Measurements from ENCODE around the gene HSD17B13. TPM values are rescaled to one million over a fixed set of nuclear protein-coding genes. Genes with fewer than 3 reads are reported as not detected.

Gene HSD17B13
- total RNA-seq, 2 donors from 2014 or later = 0.66 to 19.7 TPM

DNA sequence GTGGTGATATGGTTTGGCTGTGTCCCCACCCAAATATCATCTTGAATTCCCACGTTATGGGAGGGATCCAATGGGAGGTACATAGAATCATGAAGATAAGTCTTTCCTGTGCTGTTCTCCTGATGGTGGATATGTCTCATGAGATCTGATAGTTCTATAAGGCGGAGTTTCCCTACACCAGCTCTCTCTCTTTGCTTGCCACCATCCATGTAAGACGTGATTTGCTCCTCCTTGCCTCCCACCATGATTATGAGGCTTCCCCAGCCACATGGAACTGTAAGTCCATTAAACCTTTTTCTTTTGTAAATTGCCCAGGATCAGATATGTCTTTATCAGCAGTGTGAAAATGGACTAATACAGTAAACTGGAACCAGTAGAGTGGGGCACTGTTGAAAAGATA is 39.5 kb downstream of the HSD17B13 start:
- no peak for TF ChIP-seq POLR2A (IDR thresholded peaks at IDR 0.05)
- TF ChIP-seq, protein P1, sequence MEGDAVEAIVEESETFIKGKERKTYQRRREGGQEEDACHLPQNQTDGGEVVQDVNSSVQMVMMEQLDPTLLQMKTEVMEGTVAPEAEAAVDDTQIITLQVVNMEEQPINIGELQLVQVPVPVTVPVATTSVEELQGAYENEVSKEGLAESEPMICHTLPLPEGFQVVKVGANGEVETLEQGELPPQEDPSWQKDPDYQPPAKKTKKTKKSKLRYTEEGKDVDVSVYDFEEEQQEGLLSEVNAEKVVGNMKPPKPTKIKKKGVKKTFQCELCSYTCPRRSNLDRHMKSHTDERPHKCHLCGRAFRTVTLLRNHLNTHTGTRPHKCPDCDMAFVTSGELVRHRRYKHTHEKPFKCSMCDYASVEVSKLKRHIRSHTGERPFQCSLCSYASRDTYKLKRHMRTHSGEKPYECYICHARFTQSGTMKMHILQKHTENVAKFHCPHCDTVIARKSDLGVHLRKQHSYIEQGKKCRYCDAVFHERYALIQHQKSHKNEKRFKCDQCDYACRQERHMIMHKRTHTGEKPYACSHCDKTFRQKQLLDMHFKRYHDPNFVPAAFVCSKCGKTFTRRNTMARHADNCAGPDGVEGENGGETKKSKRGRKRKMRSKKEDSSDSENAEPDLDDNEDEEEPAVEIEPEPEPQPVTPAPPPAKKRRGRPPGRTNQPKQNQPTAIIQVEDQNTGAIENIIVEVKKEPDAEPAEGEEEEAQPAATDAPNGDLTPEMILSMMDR (IDR thresholded peaks at IDR 0.05) = no peak
- ATAC-seq = no peak
- H3K9me3 ChIP-seq = no peaks in the 10 kb centered on the region
- no peaks in the 10 kb centered on the region for H3K27me3 ChIP-seq
- H3K4me3 ChIP-seq = no peak overlapping the region
- WGBS, 2 donors = 66 to 68% methylated on average over 3 of the region's 3 CpGs
- intact Hi-C loops (cut with DNase I) = no loop called here
- no peak for DNase-seq
- no peaks in the 10 kb centered on the region for H3K36me3 ChIP-seq (replicated peaks in 1 of 2; ENCODE audit: insufficient read depth in 1 of 2, low read depth in 2 of 2)
- H3K27ac ChIP-seq = no peak overlapping the region
- peaks cover 7% of the 10 kb centered on the region for H3K4me1 ChIP-seq

DNA sequence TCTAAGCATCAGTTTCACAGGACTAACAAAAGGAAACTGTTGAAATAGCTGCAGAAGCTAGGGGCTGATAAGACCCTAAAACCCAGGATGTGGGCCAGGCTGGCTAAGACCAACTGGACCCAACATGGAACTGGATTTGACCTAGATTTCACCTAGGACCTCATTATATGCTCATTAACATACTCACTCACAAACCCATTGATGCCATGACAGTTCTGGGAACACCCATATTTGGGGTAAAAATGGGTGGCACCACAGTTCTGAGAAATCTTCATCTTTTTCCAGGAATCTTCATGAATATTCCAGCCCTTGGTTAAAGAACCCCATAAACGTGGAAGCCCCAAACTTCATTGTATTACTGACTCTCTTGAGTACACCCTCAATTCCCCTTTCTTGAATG is 41.1 kb downstream of the HSD17B13 start:
- DNase-seq (no peak), ATAC-seq (no peak)
- Histone ChIP-seq H3K4me1 (peaks cover 7% of the 10 kb centered on the region), H3K36me3 (replicated peaks in 1 of 2; ENCODE audit: insufficient read depth in 1 of 2, low read depth in 2 of 2) (no peaks in the 10 kb centered on the region), H3K9me3 (no peaks in the 10 kb centered on the region), H3K4me3 (no peak overlapping the region), H3K27me3 (no peaks in the 10 kb centered on the region), H3K27ac (no peak overlapping the region)
- 50 to 77% methylated on average over 1 of the region's 1 CpG for WGBS, 2 donors
- intact Hi-C loops (cut with DNase I) = no loop called here
- TF ChIP-seq, protein P1 (IDR thresholded peaks at IDR 0.05) = no peak
- TF ChIP-seq POLR2A (IDR thresholded peaks at IDR 0.05) = no peak

DNA sequence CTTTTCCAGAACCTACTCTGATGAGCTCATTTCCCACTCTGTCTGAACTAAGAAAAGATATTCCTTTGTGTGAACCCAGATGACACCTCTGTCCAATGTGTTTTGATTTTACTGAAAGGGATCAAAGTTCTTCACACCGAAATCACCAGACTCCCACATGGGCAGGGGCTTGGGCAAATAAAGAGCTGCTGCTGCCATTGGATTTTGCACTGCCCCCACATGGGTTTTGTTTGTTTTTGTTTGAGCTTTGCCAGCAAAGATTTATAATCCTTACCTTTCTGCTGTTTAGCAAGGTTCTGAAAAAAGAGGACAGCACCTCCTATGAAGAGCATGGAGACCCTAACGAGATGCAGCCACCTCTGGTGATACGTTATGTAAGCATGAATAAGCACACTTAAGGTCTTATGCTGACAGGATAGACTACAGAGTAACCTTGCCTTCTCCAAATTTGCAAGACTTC is 44.3 kb downstream of the HSD17B13 start:
- 46 to 50% methylated on average over 3 of the region's 3 CpGs for WGBS, 2 donors
- intact Hi-C loops (cut with DNase I) = no loop called here

DNA sequence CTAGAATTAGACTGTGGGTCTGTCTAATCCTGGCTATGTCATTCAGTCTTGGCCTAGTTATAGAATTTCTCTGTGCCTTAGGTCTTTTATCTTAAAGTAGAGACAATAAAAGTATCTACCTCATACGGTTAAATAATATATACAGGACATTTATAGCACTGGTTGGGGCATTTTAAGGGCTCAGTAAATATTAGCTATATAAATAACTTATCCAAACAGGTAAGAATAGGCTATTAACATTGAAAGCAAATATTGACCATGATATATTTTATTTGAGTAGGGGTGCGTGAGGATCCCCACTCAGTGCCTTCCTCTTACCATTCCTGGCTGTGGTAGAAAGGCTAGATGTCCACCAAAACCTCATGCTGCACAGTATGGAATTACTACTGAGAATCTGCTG is 47.4 kb downstream of the HSD17B13 start:
- TF ChIP-seq, protein P1 (IDR thresholded peaks at IDR 0.05) = no peak
- TF ChIP-seq POLR2A (IDR thresholded peaks at IDR 0.05) = no peak
- Histone ChIP-seq H3K4me3 (no peak overlapping the region), H3K27ac (no peak overlapping the region), H3K4me1 (peaks cover 7% of the 10 kb centered on the region), H3K36me3 (replicated peaks in 1 of 2; ENCODE audit: insufficient read depth in 1 of 2, low read depth in 2 of 2) (no peaks in the 10 kb centered on the region), H3K27me3 (no peaks in the 10 kb centered on the region), H3K9me3 (no peaks in the 10 kb centered on the region)
- WGBS, 2 donors = 35 to 43% methylated on average over 2 of the region's 2 CpGs
- ATAC-seq = no peak
- DNase-seq = no peak
- intact Hi-C loops (cut with DNase I) = no loop called here

More for the DNA sequence above, 44.3 kb downstream of the HSD17B13 start:
- no peaks in the 10 kb centered on the region for H3K27me3 ChIP-seq
- H3K4me1 ChIP-seq = peaks cover 7% of the 10 kb centered on the region
- DNase-seq (peak in 1 of 4 donors; percentile 9), ATAC-seq (no peak)
- TF ChIP-seq POLR2A (IDR thresholded peaks at IDR 0.05) = no peak
- TF ChIP-seq, protein P1 (IDR thresholded peaks at IDR 0.05) = no peak
- H3K27ac ChIP-seq = no peak overlapping the region
- H3K4me3 ChIP-seq = no peak overlapping the region
- no peaks in the 10 kb centered on the region for H3K36me3 ChIP-seq (replicated peaks in 1 of 2; ENCODE audit: insufficient read depth in 1 of 2, low read depth in 2 of 2)
- no peaks in the 10 kb centered on the region for H3K9me3 ChIP-seq

DNA sequence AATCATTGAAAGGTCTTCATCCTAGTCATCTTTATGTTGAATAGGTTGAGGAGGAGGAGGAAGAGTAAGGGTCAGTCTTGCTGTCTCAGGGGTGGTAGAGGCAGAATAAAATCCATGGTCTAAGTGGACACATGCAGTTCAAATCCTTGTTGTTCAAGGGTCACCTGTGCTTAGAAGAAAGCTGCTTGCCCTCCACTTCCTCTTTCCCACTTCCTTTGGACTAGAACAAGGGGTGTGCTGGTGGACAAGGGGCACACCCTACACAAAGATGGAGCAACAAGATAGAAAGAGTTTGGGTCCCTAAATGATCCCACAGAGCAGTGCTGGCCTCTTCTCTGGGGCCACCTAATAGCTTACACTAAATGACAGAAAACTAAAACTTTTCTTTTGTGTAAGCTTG is 47.9 kb downstream of the HSD17B13 start:
- Histone ChIP-seq H3K27me3 (no peaks in the 10 kb centered on the region), H3K4me1 (peaks cover 7% of the 10 kb centered on the region), H3K27ac (no peak overlapping the region), H3K9me3 (no peaks in the 10 kb centered on the region), H3K4me3 (no peak overlapping the region), H3K36me3 (replicated peaks in 1 of 2; ENCODE audit: insufficient read depth in 1 of 2, low read depth in 2 of 2) (no peaks in the 10 kb centered on the region)
- ATAC-seq (no peak), DNase-seq (no peak)
- TF ChIP-seq POLR2A (IDR thresholded peaks at IDR 0.05) = no peak
- TF ChIP-seq, protein P1 (IDR thresholded peaks at IDR 0.05) = no peak
- intact Hi-C loops (cut with DNase I) = no loop called here
